ENCODE data around the gene ELL2.
"Not testable (repeated sequence)": the region's sequence is repeated elsewhere in the genome, so short reads cannot be mapped to it uniquely, and the experiment has no call there.

ELL2 gene

GRCh38 chr5:95907740-95908706, 53.6 kb downstream of the ELL2 start:
- DNase-seq (ENCODE audit: low read depth in 3 of 3): no peak

GRCh38 chr5:95907067-95907705, 54.5 kb downstream of the ELL2 start:
- no peak for DNase-seq (ENCODE audit: low read depth in 3 of 3)

- not testable (repeated sequence) for DNase-seq (ENCODE audit: low read depth in 3 of 3)
These were observed 55.3 kb downstream of the ELL2 start for GRCh38 chr5:95906398-95906797.

- DNase-seq (ENCODE audit: low read depth in 3 of 3): no peak
These were observed 56.8 kb downstream of the ELL2 start for GRCh38 chr5:95904827-95905226.

- DNase-seq (ENCODE audit: low read depth in 3 of 3): no peak
These were observed 57.8 kb downstream of the ELL2 start for GRCh38 chr5:95903838-95904237.

- DNase-seq (ENCODE audit: low read depth in 3 of 3): no peak
These were observed 59.7 kb downstream of the ELL2 start for GRCh38 chr5:95901676-95902627.

- DNase-seq (ENCODE audit: low read depth in 3 of 3): no peak
These were observed 61.2 kb downstream of the ELL2 start for GRCh38 chr5:95900383-95900958.

- DNase-seq (ENCODE audit: low read depth in 3 of 3): no peak
These were observed 61.8 kb downstream of the ELL2 start for GRCh38 chr5:95899829-95900228.

- no peak for DNase-seq (ENCODE audit: low read depth in 3 of 3)
These were observed 62.6 kb downstream of the ELL2 start for GRCh38 chr5:95899006-95899405.

- no peak for DNase-seq (ENCODE audit: low read depth in 3 of 3)
These were observed 65.9 kb downstream of the ELL2 start for GRCh38 chr5:95895771-95896170.

- no peak for DNase-seq (ENCODE audit: low read depth in 3 of 3)
These were observed 66.4 kb downstream of the ELL2 start for GRCh38 chr5:95895251-95895650.

- no peak for DNase-seq (ENCODE audit: low read depth in 3 of 3)
These were observed 68.8 kb downstream of the ELL2 start for GRCh38 chr5:95892784-95893354.

GRCh38 chr5:95891499-95891898, 70.2 kb downstream of the ELL2 start:
- DNase-seq (ENCODE audit: low read depth in 3 of 3): no peak

- DNase-seq (ENCODE audit: low read depth in 3 of 3): no peak
These were observed 72.6 kb downstream of the ELL2 start for GRCh38 chr5:95889076-95889475.

- DNase-seq (ENCODE audit: low read depth in 3 of 3): no peak
These were observed 73.7 kb downstream of the ELL2 start for GRCh38 chr5:95887977-95888376.

GRCh38 chr5:95886340-95887044, 75.2 kb downstream of the ELL2 start:
- DNase-seq (ENCODE audit: low read depth in 3 of 3): no peak

- no peak for DNase-seq (ENCODE audit: low read depth in 3 of 3)
These were observed 77.1 kb downstream of the ELL2 start for GRCh38 chr5:95884511-95884910.

- DNase-seq (ENCODE audit: low read depth in 3 of 3): no peak
These were observed 77.7 kb downstream of the ELL2 start for GRCh38 chr5:95884017-95884325.

- no peak for DNase-seq (ENCODE audit: low read depth in 3 of 3)
These were observed 78.2 kb downstream of the ELL2 start for GRCh38 chr5:95883185-95884016.

- DNase-seq (ENCODE audit: low read depth in 3 of 3): no peak
These were observed 79.8 kb downstream of the ELL2 start for GRCh38 chr5:95881833-95882232.

Data from stimulated activated CD4-positive, alpha-beta T cell treated with anti-CD3 and anti-CD28 coated beads, TNF-alpha, amount 100 ng/mL, for 48 hours (primary cell).